GM10266 (cell line): ENCODE data around the gene COG2.

Experiments used
- DNase-seq: peaks from one replicate; pipeline ENCODE4 v3.0.0; 2012; ENCODE audit errors: extremely low spot score
- CTCF ChIP-seq: IDR thresholded peaks from 2 replicates; pipeline ENCODE4 v1.5.1; 2012; ENCODE audit warnings: mild to moderate bottlenecking, low read depth; ENCODE audit not compliant: control insufficient read depth, insufficient read depth; ENCODE audit errors: missing control alignments

The COG2 gene

GRCh38 chr1:230614121-230614520 lies 28.2 kb upstream of the COG2 start:
- no peak for DNase-seq
- TF ChIP-seq CTCF: no peak

- DNase-seq: no peak
- TF ChIP-seq CTCF: no peak
Observed at GRCh38 chr1:230618537-230618936, 23.7 kb upstream of the COG2 start.

GRCh38 chr1:230620649-230621323 lies 21.5 kb upstream of the COG2 start:
- no peak for TF ChIP-seq CTCF
- DNase-seq: no peak

- TF ChIP-seq CTCF: no peak
- DNase-seq: no peak
Observed at GRCh38 chr1:230621324-230622030, 20.8 kb upstream of the COG2 start.

- TF ChIP-seq CTCF: no peak
Observed at GRCh38 chr1:230622151-230622550, 20.1 kb upstream of the COG2 start.

GRCh38 chr1:230624097-230624713 lies 18.1 kb upstream of the COG2 start:
- DNase-seq: no peak
- TF ChIP-seq CTCF: no peak

More at GRCh38 chr1:230622151-230622550, 20.1 kb upstream of the COG2 start:
- no peak for DNase-seq

GRCh38 chr1:230626232-230626631 lies 16.0 kb upstream of the COG2 start:
- no peak for DNase-seq
- no peak for TF ChIP-seq CTCF
